ENCODE measurements around the gene R3HDM4. TPM values are rescaled to one million over a fixed set of nuclear protein-coding genes. Genes with fewer than 3 reads are reported as not detected.

Gene R3HDM4
- total and polyA plus RNA-seq, 9 of the 15 experiments (the other 6 are each of a cell fraction or from before 2014, with no cell fraction given): 3.2 to 154 (median 59.0) TPM

- TF ChIP-seq, protein P1, sequence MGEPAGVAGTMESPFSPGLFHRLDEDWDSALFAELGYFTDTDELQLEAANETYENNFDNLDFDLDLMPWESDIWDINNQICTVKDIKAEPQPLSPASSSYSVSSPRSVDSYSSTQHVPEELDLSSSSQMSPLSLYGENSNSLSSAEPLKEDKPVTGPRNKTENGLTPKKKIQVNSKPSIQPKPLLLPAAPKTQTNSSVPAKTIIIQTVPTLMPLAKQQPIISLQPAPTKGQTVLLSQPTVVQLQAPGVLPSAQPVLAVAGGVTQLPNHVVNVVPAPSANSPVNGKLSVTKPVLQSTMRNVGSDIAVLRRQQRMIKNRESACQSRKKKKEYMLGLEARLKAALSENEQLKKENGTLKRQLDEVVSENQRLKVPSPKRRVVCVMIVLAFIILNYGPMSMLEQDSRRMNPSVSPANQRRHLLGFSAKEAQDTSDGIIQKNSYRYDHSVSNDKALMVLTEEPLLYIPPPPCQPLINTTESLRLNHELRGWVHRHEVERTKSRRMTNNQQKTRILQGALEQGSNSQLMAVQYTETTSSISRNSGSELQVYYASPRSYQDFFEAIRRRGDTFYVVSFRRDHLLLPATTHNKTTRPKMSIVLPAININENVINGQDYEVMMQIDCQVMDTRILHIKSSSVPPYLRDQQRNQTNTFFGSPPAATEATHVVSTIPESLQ (CRISPR knock-in tag; IDR thresholded peaks at IDR 0.05): no peak
- TF ChIP-seq STAT5B (CRISPR knock-in tag; IDR thresholded peaks at IDR 0.05): no peak
- TF ChIP-seq, protein P2, sequence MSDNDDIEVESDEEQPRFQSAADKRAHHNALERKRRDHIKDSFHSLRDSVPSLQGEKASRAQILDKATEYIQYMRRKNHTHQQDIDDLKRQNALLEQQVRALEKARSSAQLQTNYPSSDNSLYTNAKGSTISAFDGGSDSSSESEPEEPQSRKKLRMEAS (CRISPR knock-in tag; IDR thresholded peaks at IDR 0.05): peak; percentile 95
- TF ChIP-seq PBX2 (CRISPR knock-in tag; IDR thresholded peaks at IDR 0.05; ENCODE audit: low read depth): no peak
- TF ChIP-seq PBX2 (tag; conservative IDR thresholded peaks at IDR 0.05; ENCODE audit: low read depth): no peak
- TF ChIP-seq TAF9B (IDR thresholded peaks at IDR 0.05; ENCODE audit: partially characterized antibody): no peak
- TF ChIP-seq, protein P3, sequence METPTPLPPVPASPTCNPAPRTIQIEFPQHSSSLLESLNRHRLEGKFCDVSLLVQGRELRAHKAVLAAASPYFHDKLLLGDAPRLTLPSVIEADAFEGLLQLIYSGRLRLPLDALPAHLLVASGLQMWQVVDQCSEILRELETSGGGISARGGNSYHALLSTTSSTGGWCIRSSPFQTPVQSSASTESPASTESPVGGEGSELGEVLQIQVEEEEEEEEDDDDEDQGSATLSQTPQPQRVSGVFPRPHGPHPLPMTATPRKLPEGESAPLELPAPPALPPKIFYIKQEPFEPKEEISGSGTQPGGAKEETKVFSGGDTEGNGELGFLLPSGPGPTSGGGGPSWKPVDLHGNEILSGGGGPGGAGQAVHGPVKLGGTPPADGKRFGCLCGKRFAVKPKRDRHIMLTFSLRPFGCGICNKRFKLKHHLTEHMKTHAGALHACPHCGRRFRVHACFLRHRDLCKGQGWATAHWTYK (CRISPR knock-in tag; IDR thresholded peaks at IDR 0.05): no peak
- TF ChIP-seq MED1 (CRISPR knock-in tag; IDR thresholded peaks at IDR 0.05; ENCODE audit: borderline replicate concordance): no peak
- TF ChIP-seq, protein P4, sequence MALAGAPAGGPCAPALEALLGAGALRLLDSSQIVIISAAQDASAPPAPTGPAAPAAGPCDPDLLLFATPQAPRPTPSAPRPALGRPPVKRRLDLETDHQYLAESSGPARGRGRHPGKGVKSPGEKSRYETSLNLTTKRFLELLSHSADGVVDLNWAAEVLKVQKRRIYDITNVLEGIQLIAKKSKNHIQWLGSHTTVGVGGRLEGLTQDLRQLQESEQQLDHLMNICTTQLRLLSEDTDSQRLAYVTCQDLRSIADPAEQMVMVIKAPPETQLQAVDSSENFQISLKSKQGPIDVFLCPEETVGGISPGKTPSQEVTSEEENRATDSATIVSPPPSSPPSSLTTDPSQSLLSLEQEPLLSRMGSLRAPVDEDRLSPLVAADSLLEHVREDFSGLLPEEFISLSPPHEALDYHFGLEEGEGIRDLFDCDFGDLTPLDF (CRISPR knock-in tag; IDR thresholded peaks at IDR 0.05): 0 out of 2 replicates have a peak, but pooled peaks have one; percentile 23
- no peak for TF ChIP-seq E2F8 (IDR thresholded peaks at IDR 0.05; ENCODE audit: low read depth, partially characterized antibody)
- peak; percentile 53; the same call in 1 of the 2 replicates for TF ChIP-seq OTX1 (CRISPR knock-in tag; IDR thresholded peaks at IDR 0.05)
- TF ChIP-seq NFIC (IDR thresholded peaks at IDR 0.05): peak; percentile 16; the same call in 1 of the 2 replicates
- TF ChIP-seq BRD9 (IDR thresholded peaks at IDR 0.05; ENCODE audit: low read depth, partially characterized antibody): no peak
- no peak for TF ChIP-seq ZNF695 (CRISPR knock-in tag; IDR thresholded peaks at IDR 0.05)
- TF ChIP-seq PHTF2 (CRISPR knock-in tag; IDR thresholded peaks at IDR 0.05): no peak
- TF ChIP-seq NR2F6 (CRISPR knock-in tag; IDR thresholded peaks at IDR 0.05): 0 out of 2 replicates have a peak, but pooled peaks have one; percentile 26
- TF ChIP-seq TEAD2 (tag; IDR thresholded peaks at IDR 0.05): no peak
- no peak for TF ChIP-seq U2AF2 (optimal IDR thresholded peaks at IDR 0.05; ENCODE audit: low read depth, low read length)
- no peak for TF ChIP-seq TRIM28 (IDR thresholded peaks at IDR 0.05)
- TF ChIP-seq ZNF217 (CRISPR knock-in tag; IDR thresholded peaks at IDR 0.05): no peak
Measured at GRCh38 chr19:925087-925525, 12.1 kb upstream of the R3HDM4 start (continued).

Measured in K562 (cell line).